HCT116 (cell line): ENCODE data around the gene NUMB. TPM values are rescaled to one million over a fixed set of nuclear protein-coding genes. Genes with fewer than 3 reads are reported as not detected.

Experiments used
- ATAC-seq: fragments of 200-7000 bp; cut with Tn5 transposase; 2 replicates; pipeline ENCODE4 v1.9.1; 2020; ENCODE audit warnings: mild to moderate bottlenecking, moderate library complexity
- BruUV-seq: library from RNA; stranded (reverse); fragments of 400-500 nt; replicated peaks from 2 replicates; lab custom pipeline; 2021; lab: Mats Ljungman, UMichigan
- CTCF ChIA-PET: fragments of 300-600 bp; sonication (Branson Sonifier 250); formaldehyde crosslinking; loops from one replicate; lab custom pipeline; 2021; ENCODE audit warnings: antibody characterized with exemption; lab: Charles Lee
- POLR2A ChIA-PET: fragments of 300-600, 350-600 bp; sonication (Branson Sonifier 250); formaldehyde crosslinking; loops from one replicate; lab custom pipeline; 2021; ENCODE audit warnings: antibody characterized with exemption; lab: Charles Lee
- RAD21 ChIA-PET, 2 experiments: fragments of 300-600 bp; sonication (Branson Sonifier 250); formaldehyde crosslinking; loops; one replicate each; lab custom pipeline; 2023; ENCODE audit warnings: low total read pairs in 2 of 2; ENCODE audit not compliant: uncharacterized antibody in 2 of 2, unreplicated experiment in 2 of 2, low non-redundant PET in 1 of 2; lab: Charles Lee
- DNase-seq: peaks from one replicate; pipeline ENCODE4 v3.0.0-alpha.2; 2010; ENCODE audit warnings: low read depth, low spot score
- H2AFZ ChIP-seq: fragments of 200-600 bp; shearing (Covaris generic), sonication (generic); 2 replicates; pipeline ENCODE4 v1.6.1; 2017; ENCODE audit warnings: low read depth, mixed run types, mixed read lengths, antibody characterized with exemption, low read length; ENCODE audit not compliant: poor library complexity, severe bottlenecking
- H3K27ac ChIP-seq: 2 replicates; pipeline ENCODE4 v1.5.1; 2012; ENCODE audit warnings: low read depth, low read length
- H3K27me3 ChIP-seq: fragments of 200-600 bp; sonication (generic); 2 replicates; pipeline ENCODE4 v1.6.1; 2016; ENCODE audit warnings: mixed run types, low read length, mixed read lengths; ENCODE audit not compliant: insufficient read depth
- H3K36me3 ChIP-seq, 2 experiments: fragments of 200-500 bp in 1 of 2; fragments of 200-600 bp in 1 of 2; sonication (Bioruptor generic) in 1 of 2; sonication (generic) in 1 of 2; 2 replicates each; pipeline versions ENCODE4 v1.5.1 to v1.6.1; 2014 to 2016; ENCODE audit warnings: low read length in 2 of 2, inconsistent platforms in 1 of 2, mixed read lengths in 1 of 2, mixed run types in 1 of 2; ENCODE audit not compliant: insufficient read depth in 2 of 2, control insufficient read depth in 1 of 2
- H3K4me1 ChIP-seq, 2 experiments: fragments of 200-600 bp in 1 of 2; sonication (generic) in 1 of 2; 2 replicates each; pipeline versions ENCODE4 v1.5.1 to v1.6.1; 2012 to 2017; ENCODE audit warnings: low read length in 2 of 2, inconsistent platforms in 1 of 2, mild to moderate bottlenecking in 1 of 2, mixed read lengths in 1 of 2, mixed run types in 1 of 2, moderate library complexity in 1 of 2; ENCODE audit not compliant: insufficient read depth in 2 of 2, control insufficient read depth in 1 of 2
- H3K4me2 ChIP-seq: fragments of 200-600 bp; sonication (generic); 2 replicates; pipeline ENCODE4 v1.6.1; 2017; ENCODE audit warnings: mixed run types, low read length, mixed read lengths
- H3K4me3 ChIP-seq, 2 experiments: fragments of 200-600 bp in 1 of 2; sonication (generic) in 1 of 2; replicated peaks in 1 of 2; 2 replicates each; pipeline ENCODE4 v1.5.1; 2011 to 2016; ENCODE audit warnings: low read length in 2 of 2, control low read depth in 1 of 2, low read depth in 1 of 2, mild to moderate bottlenecking in 1 of 2, mixed read lengths in 1 of 2, mixed run types in 1 of 2
- H3K79me2 ChIP-seq: fragments of 200-600 bp; sonication (generic); 2 replicates; pipeline ENCODE4 v1.6.1; 2017; ENCODE audit warnings: mild to moderate bottlenecking, mixed run types, low read length, moderate library complexity, mixed read lengths; ENCODE audit not compliant: insufficient read depth
- H3K9ac ChIP-seq: fragments of 200-600 bp; sonication (generic); 2 replicates; pipeline ENCODE4 v1.6.1; 2016; ENCODE audit warnings: low read length, mixed read lengths
- H3K9me2 ChIP-seq: fragments of 200-600 bp; sonication (generic), shearing (Covaris generic); 2 replicates; pipeline ENCODE4 v1.6.1; 2017; ENCODE audit warnings: mixed run types, mild to moderate bottlenecking, moderate library complexity; ENCODE audit not compliant: insufficient read depth
- H3K9me3 ChIP-seq, 2 experiments: fragments of 200-500 bp in 1 of 2; fragments of 200-600 bp in 1 of 2; sonication (Bioruptor generic) in 1 of 2; sonication (generic) in 1 of 2; 2 replicates each; pipeline ENCODE4 v1.6.1; 2014 to 2017; ENCODE audit warnings: low read length in 2 of 2, mixed read lengths in 2 of 2, inconsistent platforms in 1 of 2, low read depth in 1 of 2, mild to moderate bottlenecking in 1 of 2, mixed run types in 1 of 2, moderate library complexity in 1 of 2; ENCODE audit not compliant: control insufficient read depth in 1 of 2, insufficient read depth in 1 of 2
- H4K20me1 ChIP-seq: fragments of 200-600 bp; sonication (generic), shearing (Covaris generic); 2 replicates; pipeline ENCODE4 v1.6.1; 2017; ENCODE audit warnings: mixed run types, mild to moderate bottlenecking, moderate library complexity; ENCODE audit not compliant: insufficient read depth
- ATF3 ChIP-seq: IDR thresholded peaks from 2 replicates; pipeline ENCODE4 v1.6.1; 2012
- CBX3 ChIP-seq: IDR thresholded peaks from 2 replicates; pipeline ENCODE4 v1.6.1; 2012; ENCODE audit warnings: low read depth
- CEBPB ChIP-seq: IDR thresholded peaks from 2 replicates; pipeline ENCODE4 v1.6.1; 2012; ENCODE audit warnings: low read depth
- CTCF ChIP-seq, 3 experiments: fragments of 200-600 bp in 1 of 3; sonication (generic) in 1 of 3; IDR thresholded peaks in 2 of 3; conservative IDR thresholded peaks in 1 of 3; 2 replicates each; pipeline ENCODE4 v1.5.1; 2012 to 2017; ENCODE audit warnings: low read depth in 2 of 3, low read length in 2 of 3, antibody characterized with exemption in 1 of 3, borderline replicate concordance in 1 of 3, control low read depth in 1 of 3, mild to moderate bottlenecking in 1 of 3, mixed read lengths in 1 of 3, mixed run types in 1 of 3, moderate library complexity in 1 of 3; ENCODE audit not compliant: insufficient read depth in 1 of 3
- EGR1 ChIP-seq: IDR thresholded peaks from 2 replicates; pipeline ENCODE4 v1.6.1; 2012; ENCODE audit warnings: low read depth
- ELF1 ChIP-seq: IDR thresholded peaks from 2 replicates; pipeline ENCODE4 v1.6.1; 2012; ENCODE audit warnings: low read depth, borderline replicate concordance
- EZH2 ChIP-seq: fragments of 200-600 bp; sonication (generic); IDR thresholded peaks from 2 replicates; pipeline ENCODE4 v1.6.1; 2017; ENCODE audit warnings: antibody characterized with exemption, mixed run types
- EZH2phosphoT487 ChIP-seq: fragments of 200-600 bp; IDR thresholded peaks from 2 replicates; pipeline ENCODE4 v1.6.1; 2018; ENCODE audit warnings: antibody characterized with exemption, borderline replicate concordance
- FOSL1 ChIP-seq: IDR thresholded peaks from 2 replicates; pipeline ENCODE4 v1.6.1; 2012; ENCODE audit warnings: low read depth
- JUND ChIP-seq: IDR thresholded peaks from 2 replicates; pipeline ENCODE4 v1.6.1; 2012
- POLR2A ChIP-seq: IDR thresholded peaks from 2 replicates; pipeline ENCODE4 v1.7.0; 2011; ENCODE audit warnings: borderline replicate concordance; ENCODE audit not compliant: insufficient read depth, insufficient read length; ENCODE audit errors: extremely low read depth
- POLR2AphosphoS5 ChIP-seq: IDR thresholded peaks from 2 replicates; pipeline ENCODE4 v1.6.1; 2011; ENCODE audit warnings: mild to moderate bottlenecking, low read depth, low read length, moderate library complexity
- SIN3A ChIP-seq: IDR thresholded peaks from 2 replicates; pipeline ENCODE4 v1.6.1; 2012; ENCODE audit warnings: low read depth
- SP1 ChIP-seq: IDR thresholded peaks from 2 replicates; pipeline ENCODE4 v1.6.1; 2012; ENCODE audit warnings: low read depth
- SRF ChIP-seq: IDR thresholded peaks from 2 replicates; pipeline ENCODE4 v1.6.1; 2012; ENCODE audit warnings: low read depth
- ZFX ChIP-seq: fragments of 450-650 bp; IDR thresholded peaks from 2 replicates; pipeline ENCODE4 v1.6.1; 2017
- ZNF274 ChIP-seq: fragments of 200-500 bp; sonication (Bioruptor generic); IDR thresholded peaks from 2 replicates; pipeline ENCODE4 v1.6.1; 2014; ENCODE audit warnings: mild to moderate bottlenecking, low read depth, low read length, inconsistent platforms
- intact Hi-C: fragments of 100-400 bp; cut with micrococcal nuclease; formaldehyde crosslinking; loops from 2 replicates; pipeline ENCODE4 v1.10.0; 2022
- total RNA-seq: library from RNA; stranded (reverse); gene quantifications from one replicate; pipeline ENCODE4 v1.2.1, GENCODE V29; 2021; ENCODE audit not compliant: unreplicated experiment
- TF ChIP-seq, protein P1 (sequence below): IDR thresholded peaks from 2 replicates; pipeline ENCODE4 v1.6.1; 2012
- TF ChIP-seq, protein P2 (sequence below): IDR thresholded peaks from 2 replicates; pipeline ENCODE4 v1.6.1; 2012; ENCODE audit warnings: low read depth

The NUMB gene
- total RNA-seq, 1 experiment from 2014 or later: 43.0 TPM

GRCh38 chr14:73323896-73324399 lies 134.4 kb downstream of the NUMB start:
- Histone ChIP-seq H3K27me3 (no peaks in the 10 kb centered on the region), H3K36me3 (no peaks in the 10 kb centered on the region), H2AFZ (no peak overlapping the region), H3K4me3 (no peak overlapping the region), H3K27ac (no peak overlapping the region), H3K4me1 (no peaks in the 10 kb centered on the region), H4K20me1 (no peaks in the 10 kb centered on the region), H3K9me2 (no peaks in the 10 kb centered on the region)
- ATAC-seq: no peak
- intact Hi-C loops: no loop called here
- RAD21 ChIA-PET: no interaction called here
- DNase-seq: no peak
- TF ChIP-seq ELF1 (no peak), SRF (no peak), POLR2AphosphoS5 (no peak), CBX3 (no peak), SIN3A (no peak), FOSL1 (no peak), SP1 (no peak), CTCF (IDR thresholded peaks at IDR 0.05 in 2 of 3, conservative IDR thresholded peaks at IDR 0.05 in 1 of 3; ENCODE audit: borderline replicate concordance in 1 of 3, insufficient read depth in 1 of 3, low read depth in 2 of 3, low read length in 2 of 3) (no peak), EGR1 (no peak), CEBPB (no peak), ATF3 (no peak), EZH2 (no peak), POLR2A (no peak), EZH2phosphoT487 (no peak), ZFX (no peak), ZNF274 (no peak), JUND (no peak)
- TF ChIP-seq, protein P1, sequence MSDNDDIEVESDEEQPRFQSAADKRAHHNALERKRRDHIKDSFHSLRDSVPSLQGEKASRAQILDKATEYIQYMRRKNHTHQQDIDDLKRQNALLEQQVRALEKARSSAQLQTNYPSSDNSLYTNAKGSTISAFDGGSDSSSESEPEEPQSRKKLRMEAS: no peak
- TF ChIP-seq, protein P2, sequence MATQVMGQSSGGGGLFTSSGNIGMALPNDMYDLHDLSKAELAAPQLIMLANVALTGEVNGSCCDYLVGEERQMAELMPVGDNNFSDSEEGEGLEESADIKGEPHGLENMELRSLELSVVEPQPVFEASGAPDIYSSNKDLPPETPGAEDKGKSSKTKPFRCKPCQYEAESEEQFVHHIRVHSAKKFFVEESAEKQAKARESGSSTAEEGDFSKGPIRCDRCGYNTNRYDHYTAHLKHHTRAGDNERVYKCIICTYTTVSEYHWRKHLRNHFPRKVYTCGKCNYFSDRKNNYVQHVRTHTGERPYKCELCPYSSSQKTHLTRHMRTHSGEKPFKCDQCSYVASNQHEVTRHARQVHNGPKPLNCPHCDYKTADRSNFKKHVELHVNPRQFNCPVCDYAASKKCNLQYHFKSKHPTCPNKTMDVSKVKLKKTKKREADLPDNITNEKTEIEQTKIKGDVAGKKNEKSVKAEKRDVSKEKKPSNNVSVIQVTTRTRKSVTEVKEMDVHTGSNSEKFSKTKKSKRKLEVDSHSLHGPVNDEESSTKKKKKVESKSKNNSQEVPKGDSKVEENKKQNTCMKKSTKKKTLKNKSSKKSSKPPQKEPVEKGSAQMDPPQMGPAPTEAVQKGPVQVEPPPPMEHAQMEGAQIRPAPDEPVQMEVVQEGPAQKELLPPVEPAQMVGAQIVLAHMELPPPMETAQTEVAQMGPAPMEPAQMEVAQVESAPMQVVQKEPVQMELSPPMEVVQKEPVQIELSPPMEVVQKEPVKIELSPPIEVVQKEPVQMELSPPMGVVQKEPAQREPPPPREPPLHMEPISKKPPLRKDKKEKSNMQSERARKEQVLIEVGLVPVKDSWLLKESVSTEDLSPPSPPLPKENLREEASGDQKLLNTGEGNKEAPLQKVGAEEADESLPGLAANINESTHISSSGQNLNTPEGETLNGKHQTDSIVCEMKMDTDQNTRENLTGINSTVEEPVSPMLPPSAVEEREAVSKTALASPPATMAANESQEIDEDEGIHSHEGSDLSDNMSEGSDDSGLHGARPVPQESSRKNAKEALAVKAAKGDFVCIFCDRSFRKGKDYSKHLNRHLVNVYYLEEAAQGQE: no peak
- TF ChIP-seq, all 23 proteins: peak for 0
- Histone ChIP-seq H3K79me2 (no peaks in the 10 kb centered on the region), H3K9ac (no peak overlapping the region), H3K4me2 (no peak overlapping the region), H3K9me3 (no peaks in the 10 kb centered on the region)
- CTCF ChIA-PET: interaction anchor here (2.0 kb wide), 1 partner anchor 29 kb away, joined by 4 read pairs; no protein-coding TSS in a partner anchor
- POLR2A ChIA-PET: no interaction called here
- no TSS peak for BruUV-seq
